Stimulated activated naive CD8-positive, alpha-beta T cell treated with anti-CD3 and anti-CD28 coated beads, Interleukin-15, Interleukin-2, amounts not matched to agents 100 ng/mL and 50 ng/mL, for 24 hours (primary cell): ENCODE data around the gene NGFR.
A peak's percentile ranks its signal among the peaks of the same experiment; 100 is the strongest.
"Not testable (repeated sequence)": the region's sequence is repeated elsewhere in the genome, so short reads cannot be mapped to it uniquely, and the experiment has no call there.

Experiments used
- H3K27ac Mint-ChIP-seq: one replicate; pipeline ENCODE4 v1.8.0; 2021; ENCODE audit warnings: mild to moderate bottlenecking, mixed read lengths
- H3K27me3 Mint-ChIP-seq: one replicate; pipeline ENCODE4 v1.8.0; 2021; ENCODE audit warnings: mixed read lengths
- H3K36me3 Mint-ChIP-seq: one replicate; pipeline ENCODE4 v1.8.0; 2021; ENCODE audit warnings: low read depth, mixed read lengths
- H3K4me1 Mint-ChIP-seq: one replicate; pipeline ENCODE4 v1.8.0; 2021; ENCODE audit warnings: low read depth, mixed read lengths
- H3K4me3 Mint-ChIP-seq: one replicate; pipeline ENCODE4 v1.8.0; 2021; ENCODE audit warnings: mild to moderate bottlenecking, mixed read lengths
- H3K9me3 Mint-ChIP-seq: one replicate; pipeline ENCODE4 v1.8.0; 2021; ENCODE audit warnings: mixed read lengths

Gene NGFR

DNA sequence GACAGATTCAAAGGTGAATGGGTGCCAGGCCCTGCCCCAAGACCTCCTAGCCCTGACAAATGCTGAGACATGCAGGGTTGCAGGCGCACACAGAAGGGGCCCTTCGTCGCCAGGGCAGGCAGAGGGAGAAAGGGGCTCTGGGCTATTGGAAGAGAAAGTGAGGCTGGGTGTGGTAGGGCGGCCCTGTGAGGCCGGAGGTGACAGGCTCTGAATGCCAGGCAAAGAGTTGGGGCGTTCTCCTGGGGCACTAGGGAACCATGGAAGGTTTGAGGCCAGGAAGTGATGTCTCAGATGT lies 54.2 kb downstream of the NGFR start:
- Mint-ChIP-seq H3K36me3 (no peaks in the 10 kb centered on the region), H3K27ac (no peak overlapping the region), H3K9me3 (no peaks in the 10 kb centered on the region), H3K4me3 (no peak overlapping the region), H3K4me1 (no peaks in the 10 kb centered on the region), H3K27me3 (no peaks in the 10 kb centered on the region)

DNA sequence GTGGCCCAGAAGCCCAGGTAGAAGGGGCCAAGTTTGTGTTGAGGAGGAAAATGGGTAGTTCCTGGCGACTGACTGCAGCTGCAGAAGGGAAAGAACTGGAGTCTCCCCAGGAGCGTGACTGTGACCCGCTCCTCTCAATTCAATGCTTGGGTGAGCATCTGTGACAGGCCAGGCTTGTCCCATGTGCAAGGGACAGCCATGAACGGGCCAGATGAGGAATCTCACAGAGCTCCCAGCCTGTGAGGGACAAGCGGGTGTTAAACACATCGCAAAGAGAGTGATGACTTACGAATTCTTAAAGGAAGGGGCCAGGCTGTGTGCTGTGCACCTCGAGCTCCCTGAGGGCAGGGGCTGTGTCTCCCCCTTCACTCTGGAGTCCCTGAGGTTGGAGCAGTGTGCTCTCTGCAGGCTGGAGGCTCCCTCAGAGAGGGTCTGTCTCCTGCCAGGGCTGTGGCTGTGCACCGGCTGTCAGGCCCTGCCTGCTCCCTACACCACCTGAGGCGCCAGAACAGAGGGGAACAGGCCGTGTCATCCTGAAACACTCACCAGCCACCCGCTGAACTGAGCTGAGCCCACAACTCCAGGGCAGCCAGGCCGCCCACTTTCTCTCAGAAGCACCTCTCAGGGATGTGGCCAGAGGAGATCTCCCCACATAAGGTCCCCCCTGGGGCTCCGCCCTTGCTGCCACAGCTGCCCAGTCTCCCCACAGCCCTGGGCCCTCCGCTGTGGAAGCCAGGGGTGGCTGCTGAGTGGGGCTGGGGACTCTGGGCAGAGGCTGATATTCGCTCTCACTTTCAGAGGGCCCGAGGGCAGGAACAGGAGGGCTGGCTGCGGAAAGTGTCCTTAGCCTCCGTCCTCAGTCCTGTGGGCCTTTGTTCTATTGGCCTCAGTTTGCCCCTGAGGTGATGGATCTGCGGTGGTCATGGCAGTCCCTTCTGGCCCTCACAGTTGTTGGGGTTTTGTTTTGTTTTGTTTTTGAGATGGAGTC lies 54.9 kb downstream of the NGFR start:
- H3K4me3 Mint-ChIP-seq: no peak overlapping the region
- H3K4me1 Mint-ChIP-seq: no peaks in the 10 kb centered on the region
- no peaks in the 10 kb centered on the region for H3K27me3 Mint-ChIP-seq
- H3K36me3 Mint-ChIP-seq: no peaks in the 10 kb centered on the region
- no peaks in the 10 kb centered on the region for H3K9me3 Mint-ChIP-seq
- no peak overlapping the region for H3K27ac Mint-ChIP-seq

DNA sequence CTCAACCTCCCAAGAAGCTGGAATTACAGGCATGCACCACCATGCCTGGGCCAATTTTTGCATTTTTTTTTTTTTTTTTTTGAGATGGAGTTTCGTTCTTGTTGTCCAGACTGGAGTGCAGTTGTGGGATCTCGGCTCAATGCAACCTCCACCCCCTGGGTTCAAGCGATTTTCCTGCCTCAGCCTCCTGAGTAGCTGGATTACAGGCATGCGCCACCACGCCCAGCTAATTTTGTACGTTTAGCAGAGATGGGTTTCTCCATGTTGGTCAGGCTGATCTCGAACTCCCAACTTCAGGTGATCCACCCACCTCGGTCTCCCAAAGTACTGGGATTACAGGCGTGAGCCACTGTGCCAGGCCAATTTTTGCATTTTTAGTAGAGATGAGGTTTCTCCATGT lies 55.7 kb downstream of the NGFR start:
- not testable (repeated sequence) for H3K27ac Mint-ChIP-seq, H3K4me3 Mint-ChIP-seq, H3K4me1 Mint-ChIP-seq, H3K9me3 Mint-ChIP-seq, H3K27me3 Mint-ChIP-seq, H3K36me3 Mint-ChIP-seq

DNA sequence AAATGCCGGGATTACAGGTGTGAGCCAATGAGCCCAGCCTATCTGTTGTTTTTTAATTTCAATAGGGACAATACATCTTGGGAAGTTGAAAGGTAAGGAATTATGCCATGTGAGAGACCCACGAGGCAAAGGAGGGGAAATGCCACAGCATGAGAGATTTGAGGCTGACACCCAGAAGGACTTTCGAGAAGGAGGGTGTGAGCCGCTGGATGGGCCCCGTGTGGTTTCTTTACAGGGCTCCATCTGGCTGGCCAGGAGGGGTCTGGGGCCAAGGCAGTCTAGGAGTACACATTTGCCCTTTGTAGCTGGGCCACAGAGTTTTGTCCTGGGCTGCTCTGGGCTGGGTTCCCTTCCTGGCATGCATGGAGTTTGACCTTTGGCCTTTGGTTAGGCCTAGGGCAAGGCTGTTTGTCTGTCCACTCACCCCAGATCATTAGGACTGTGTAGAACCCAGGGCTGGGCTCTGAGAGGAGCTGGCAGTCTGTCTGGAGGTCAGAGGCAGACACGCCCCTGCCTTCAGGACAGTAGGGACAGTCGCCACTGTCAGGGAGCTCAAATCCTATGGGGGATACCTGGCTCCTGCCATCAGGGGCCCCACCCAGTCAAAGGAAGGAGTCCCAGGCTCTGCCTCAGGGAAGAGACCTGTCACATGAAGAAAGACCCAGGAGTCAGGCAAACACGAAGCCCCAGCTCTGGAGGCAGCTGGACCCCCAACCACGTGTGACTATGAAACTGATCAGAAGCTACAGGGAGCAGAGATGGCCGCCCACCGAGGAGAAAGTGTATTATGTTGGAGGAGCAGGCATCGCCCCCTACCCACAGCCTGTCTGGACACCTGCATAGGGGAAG lies 56.4 kb downstream of the NGFR start:
- peaks cover 3% of the 10 kb centered on the region for H3K4me1 Mint-ChIP-seq
- no peak overlapping the region for H3K27ac Mint-ChIP-seq
- H3K4me3 Mint-ChIP-seq: no peak overlapping the region
- H3K36me3 Mint-ChIP-seq: no peaks in the 10 kb centered on the region
- H3K27me3 Mint-ChIP-seq: no peaks in the 10 kb centered on the region
- H3K9me3 Mint-ChIP-seq: no peaks in the 10 kb centered on the region

DNA sequence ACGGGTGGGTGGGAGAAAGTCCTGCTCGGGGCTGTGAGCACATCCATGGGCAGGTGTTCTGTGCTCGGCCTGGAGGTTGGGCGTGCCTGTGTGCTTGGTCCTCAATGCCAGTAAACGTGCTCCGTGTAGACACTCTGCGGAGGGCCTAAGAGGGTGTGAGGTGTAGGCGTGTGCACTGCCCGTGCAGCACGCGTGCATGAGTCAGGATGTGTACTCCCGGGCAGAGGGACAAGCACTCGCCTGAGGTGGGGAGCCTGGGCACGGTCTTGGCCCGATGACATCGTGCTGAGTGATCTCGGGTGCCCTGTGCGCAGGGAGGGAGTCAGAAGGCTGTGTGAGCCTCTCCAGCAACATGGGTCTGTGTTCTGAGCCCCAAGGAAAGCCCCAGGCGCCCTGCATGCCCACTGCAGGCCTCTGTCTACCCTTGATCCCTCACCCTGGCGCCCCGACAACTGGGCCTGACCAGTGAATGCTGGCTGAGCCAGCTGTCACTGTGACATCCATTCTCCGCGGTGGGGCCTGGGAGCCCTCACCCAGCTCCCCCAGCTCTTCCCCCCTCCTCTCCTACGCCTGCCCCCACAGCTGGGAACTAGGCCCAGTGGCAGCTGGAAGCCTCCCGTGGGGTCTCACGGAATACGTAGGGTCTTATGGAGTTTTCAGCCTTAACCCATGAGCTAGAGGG lies 57.1 kb downstream of the NGFR start:
- Mint-ChIP-seq H3K27me3 (peaks cover under 1% of the 10 kb centered on the region), H3K36me3 (no peaks in the 10 kb centered on the region), H3K27ac (no peak overlapping the region), H3K4me1 (peaks cover 5% of the 10 kb centered on the region), H3K9me3 (no peaks in the 10 kb centered on the region), H3K4me3 (no peak overlapping the region)

DNA sequence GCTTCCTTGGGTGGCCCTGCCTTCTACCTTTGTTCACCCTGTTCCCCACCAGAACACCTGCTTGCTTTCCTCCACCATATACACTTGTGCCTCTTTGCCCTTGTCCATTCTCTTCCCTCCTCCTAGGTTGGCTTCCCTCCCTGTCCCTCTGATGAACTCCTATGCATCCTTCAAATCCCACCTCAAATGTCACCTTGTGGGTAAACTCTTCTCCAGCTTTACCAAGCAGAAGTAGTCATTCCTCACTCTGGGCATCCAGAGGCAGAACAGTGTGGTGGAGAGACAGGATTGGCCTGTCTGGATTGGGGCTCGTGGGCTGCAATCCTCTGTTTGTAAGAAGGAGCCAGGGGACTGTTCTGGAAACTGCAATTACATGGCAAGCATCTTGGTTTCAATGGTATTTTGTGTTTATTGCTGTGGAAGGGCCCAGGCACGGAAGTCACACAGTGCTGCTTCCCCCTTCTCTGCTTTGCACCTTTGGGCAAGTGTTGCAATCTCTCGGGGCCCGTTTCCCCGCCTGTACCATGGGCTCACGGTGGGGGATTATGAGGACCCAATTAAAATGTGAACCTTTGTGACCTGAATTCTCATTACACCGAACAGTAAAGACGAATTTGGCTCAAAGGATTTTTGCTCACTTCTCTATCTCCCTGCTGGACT lies 58.7 kb downstream of the NGFR start:
- H3K9me3 Mint-ChIP-seq: no peaks in the 10 kb centered on the region
- H3K27me3 Mint-ChIP-seq: peaks cover 6% of the 10 kb centered on the region
- H3K27ac Mint-ChIP-seq: peak overlapping the region; percentile 9
- peaks cover 9% of the 10 kb centered on the region for H3K4me1 Mint-ChIP-seq
- H3K36me3 Mint-ChIP-seq: no peaks in the 10 kb centered on the region
- no peak overlapping the region for H3K4me3 Mint-ChIP-seq

DNA sequence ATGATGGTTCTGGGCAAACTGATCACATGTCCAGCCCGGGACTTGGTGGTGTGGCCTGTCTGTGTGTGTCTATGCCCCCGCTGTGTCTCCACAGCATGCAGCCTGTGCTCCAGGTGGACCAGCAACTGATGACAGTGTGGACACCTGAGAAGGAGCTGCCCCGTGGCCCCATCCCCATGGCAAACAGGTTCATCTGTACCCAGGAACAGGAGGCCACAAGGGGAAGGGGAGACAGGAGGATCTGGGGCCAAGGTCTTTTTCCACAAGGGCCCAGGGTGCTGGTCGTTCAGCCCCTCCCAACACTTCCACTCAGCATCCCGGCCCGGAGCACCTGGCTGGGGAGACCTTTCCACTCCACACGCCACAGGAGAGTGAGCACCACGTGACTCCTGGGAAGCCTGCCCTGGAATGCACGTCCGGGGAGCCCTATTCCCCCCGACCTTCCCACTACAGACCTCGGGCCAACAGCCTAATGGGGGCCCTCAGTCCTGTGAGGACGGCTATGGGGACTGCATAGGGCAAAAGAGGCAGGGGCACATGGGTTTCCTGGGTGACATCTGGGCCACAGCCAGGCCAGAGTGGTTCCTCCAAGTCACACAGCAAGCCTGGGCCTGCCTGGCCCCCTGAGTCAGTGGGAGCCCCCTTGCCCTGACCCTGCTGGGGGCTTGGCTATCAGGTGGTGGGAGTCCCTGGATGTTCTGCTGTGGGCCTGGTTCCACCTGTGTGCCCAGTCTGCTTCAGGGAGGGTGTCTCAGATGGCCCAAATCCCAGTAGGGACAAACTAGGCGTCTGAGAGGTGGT lies 59.8 kb downstream of the NGFR start:
- Mint-ChIP-seq H3K9me3 (no peaks in the 10 kb centered on the region), H3K4me1 (peaks cover 9% of the 10 kb centered on the region), H3K27me3 (peaks cover 10% of the 10 kb centered on the region), H3K36me3 (no peaks in the 10 kb centered on the region), H3K4me3 (no peak overlapping the region), H3K27ac (no peak overlapping the region)

DNA sequence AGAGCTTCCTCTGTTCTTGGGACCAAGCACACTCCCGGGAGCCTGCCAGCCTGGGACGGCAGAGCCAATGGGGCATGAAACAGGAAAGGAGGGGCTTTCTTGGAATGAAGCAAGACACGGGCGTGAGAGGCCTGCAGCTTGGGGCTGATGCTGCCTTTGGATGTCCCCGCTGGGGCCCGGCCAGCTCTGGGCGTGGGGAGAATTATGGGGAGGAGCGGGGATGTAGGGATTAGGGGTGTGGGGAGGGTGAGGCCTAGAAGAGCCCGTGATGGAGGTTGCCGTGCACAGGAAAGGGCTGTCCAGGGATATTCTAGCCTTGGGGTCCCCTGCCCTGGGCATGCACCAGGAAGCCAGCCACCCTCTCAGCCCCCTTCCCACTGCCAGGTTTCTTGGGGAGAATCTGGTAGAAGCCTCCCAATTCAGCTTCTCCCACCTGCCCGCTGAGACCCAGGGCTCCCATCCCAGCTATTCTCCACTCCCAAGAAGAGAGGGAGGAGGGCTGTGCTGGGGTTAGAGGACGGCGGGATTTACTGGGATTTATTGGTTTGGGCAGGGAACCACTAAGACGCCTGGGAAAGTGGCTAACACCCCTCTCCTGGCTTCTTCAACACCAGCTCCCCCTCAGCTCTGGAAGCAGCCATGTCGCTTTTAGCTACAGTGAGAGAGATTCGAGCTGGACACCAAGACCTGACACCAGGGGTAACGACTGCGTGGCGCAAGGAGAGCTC lies 60.6 kb downstream of the NGFR start:
- H3K9me3 Mint-ChIP-seq: no peaks in the 10 kb centered on the region
- H3K4me1 Mint-ChIP-seq: peaks cover 9% of the 10 kb centered on the region
- H3K27ac Mint-ChIP-seq: no peak overlapping the region
- no peak overlapping the region for H3K4me3 Mint-ChIP-seq
- peaks cover 10% of the 10 kb centered on the region for H3K27me3 Mint-ChIP-seq
- H3K36me3 Mint-ChIP-seq: no peaks in the 10 kb centered on the region

DNA sequence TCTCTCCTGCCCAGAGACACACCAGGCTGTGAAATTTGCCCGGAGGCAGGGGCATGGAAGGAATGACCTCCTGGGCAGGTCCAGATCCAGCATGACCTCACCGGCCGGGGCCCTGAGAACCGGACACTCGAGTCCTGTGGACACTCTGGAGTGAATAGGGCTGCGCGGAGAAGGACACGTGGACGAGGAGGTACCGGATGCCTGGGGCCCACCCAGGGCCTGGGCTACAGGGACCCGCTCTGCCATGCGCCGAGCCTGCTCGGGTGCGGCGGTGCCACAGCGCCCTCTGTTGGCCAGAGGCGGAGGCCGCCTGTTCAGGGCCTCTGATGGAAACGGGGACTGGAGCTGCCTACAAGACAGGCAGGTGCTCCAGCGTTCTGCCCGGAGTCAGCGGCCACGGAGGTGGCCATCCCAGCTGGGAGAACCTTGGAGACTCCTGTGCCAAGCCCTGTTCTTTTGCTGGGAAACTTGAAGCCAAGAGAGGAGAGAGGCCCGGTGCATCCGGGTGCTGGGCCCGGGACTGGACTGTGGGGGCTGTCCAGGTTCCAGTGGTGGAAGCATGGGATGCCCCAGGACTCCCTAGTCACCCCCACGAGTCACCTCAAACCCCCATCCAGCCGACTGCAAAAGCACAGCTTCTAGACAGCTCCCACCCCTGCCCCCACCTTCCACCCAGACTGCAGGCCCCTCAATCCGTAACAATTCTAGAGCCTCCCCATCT lies 61.3 kb downstream of the NGFR start:
- no peak overlapping the region for H3K27ac Mint-ChIP-seq

DNA sequence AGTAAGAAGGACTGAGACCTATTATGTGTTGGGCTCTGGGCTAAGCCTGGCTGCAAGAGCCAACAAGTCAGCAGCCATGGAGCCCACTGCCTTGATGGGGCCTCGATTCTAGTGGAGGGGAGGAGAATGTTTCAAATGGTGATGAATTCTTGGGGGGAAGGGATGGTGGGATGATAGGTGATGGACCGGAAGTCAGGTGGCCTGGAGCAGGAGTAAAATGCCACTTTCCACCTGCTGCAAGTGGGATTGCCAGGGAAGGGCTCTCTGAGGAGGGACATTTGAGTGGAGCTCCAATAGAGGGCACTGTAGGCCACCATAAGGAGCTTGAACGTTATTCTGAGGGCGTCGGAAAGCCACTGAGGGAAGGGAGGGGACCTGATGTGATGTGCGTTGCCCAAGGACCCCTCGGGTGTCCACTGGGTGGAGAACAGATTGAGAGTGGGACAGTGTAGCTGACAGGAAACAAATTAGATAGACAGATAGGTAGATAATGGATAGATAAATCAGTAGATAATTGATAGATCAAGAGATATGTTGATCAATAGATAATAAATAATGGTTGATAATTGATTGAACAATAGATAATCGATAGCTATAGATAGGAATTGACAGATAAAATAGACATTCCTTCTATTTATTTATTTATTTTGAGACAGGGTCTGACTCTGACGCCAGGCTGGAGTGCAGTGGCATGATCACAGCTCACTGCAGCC lies 62.4 kb downstream of the NGFR start:
- H3K27ac Mint-ChIP-seq: no peak overlapping the region
- no peaks in the 10 kb centered on the region for H3K36me3 Mint-ChIP-seq
- peaks cover 10% of the 10 kb centered on the region for H3K27me3 Mint-ChIP-seq
- peaks cover 9% of the 10 kb centered on the region for H3K4me1 Mint-ChIP-seq
- H3K9me3 Mint-ChIP-seq: no peaks in the 10 kb centered on the region
- H3K4me3 Mint-ChIP-seq: no peak overlapping the region

More for the DNA sequence above, 61.3 kb downstream of the NGFR start:
- Mint-ChIP-seq H3K27me3 (peaks cover 10% of the 10 kb centered on the region), H3K4me1 (peaks cover 9% of the 10 kb centered on the region), H3K4me3 (no peak overlapping the region), H3K36me3 (no peaks in the 10 kb centered on the region), H3K9me3 (no peaks in the 10 kb centered on the region)
